Measurements from ENCODE around the gene DOK5.

Gene DOK5

GRCh38 chr20:54514028-54514607 lies 38.7 kb downstream of the DOK5 start:
- Histone ChIP-seq H3K9ac (ENCODE audit: low read length) (no peak overlapping the region), H3K27me3 (ENCODE audit: control insufficient read depth, insufficient read depth, low read length) (no peaks in the 10 kb centered on the region), H3K4me1 (ENCODE audit: control insufficient read depth, insufficient read depth, low read length) (peaks cover 18% of the 10 kb centered on the region), H3K9me3 (ENCODE audit: control insufficient read depth, insufficient read depth, low read depth, low read length) (0 out of 2 replicates have a peak, but pooled peaks cover 5% of the 10 kb centered on the region), H3K4me3 (ENCODE audit: low read depth, low read length) (no peak overlapping the region), H3K27ac (ENCODE audit: low read depth, low read length) (no peak overlapping the region), H3K36me3 (ENCODE audit: control insufficient read depth, insufficient read depth, low read length) (no peaks in the 10 kb centered on the region)

- no peak overlapping the region for H3K9ac ChIP-seq (ENCODE audit: low read length)
- H3K36me3 ChIP-seq (ENCODE audit: control insufficient read depth, insufficient read depth, low read length): no peaks in the 10 kb centered on the region
- 0 out of 2 replicates have a peak, but pooled peaks cover 5% of the 10 kb centered on the region for H3K9me3 ChIP-seq (ENCODE audit: control insufficient read depth, insufficient read depth, low read depth, low read length)
- H3K27me3 ChIP-seq (ENCODE audit: control insufficient read depth, insufficient read depth, low read length): no peaks in the 10 kb centered on the region
- no peak overlapping the region for H3K27ac ChIP-seq (ENCODE audit: low read depth, low read length)
- peaks cover 9% of the 10 kb centered on the region for H3K4me1 ChIP-seq (ENCODE audit: control insufficient read depth, insufficient read depth, low read length)
- H3K4me3 ChIP-seq (ENCODE audit: low read depth, low read length): no peak overlapping the region
Observed at GRCh38 chr20:54515793-54516628, 40.6 kb downstream of the DOK5 start.

GRCh38 chr20:54517241-54517975 lies 42.0 kb downstream of the DOK5 start:
- Histone ChIP-seq H3K27me3 (ENCODE audit: control insufficient read depth, insufficient read depth, low read length) (no peaks in the 10 kb centered on the region), H3K27ac (ENCODE audit: low read depth, low read length) (no peak overlapping the region), H3K9me3 (ENCODE audit: control insufficient read depth, insufficient read depth, low read depth, low read length) (0 out of 2 replicates have a peak, but pooled peaks cover 5% of the 10 kb centered on the region), H3K4me1 (ENCODE audit: control insufficient read depth, insufficient read depth, low read length) (peaks cover 8% of the 10 kb centered on the region), H3K36me3 (ENCODE audit: control insufficient read depth, insufficient read depth, low read length) (no peaks in the 10 kb centered on the region), H3K9ac (ENCODE audit: low read length) (no peak overlapping the region), H3K4me3 (ENCODE audit: low read depth, low read length) (no peak overlapping the region)

- Histone ChIP-seq H3K27me3 (ENCODE audit: control insufficient read depth, insufficient read depth, low read length) (no peaks in the 10 kb centered on the region), H3K4me1 (ENCODE audit: control insufficient read depth, insufficient read depth, low read length) (peaks cover 13% of the 10 kb centered on the region), H3K4me3 (ENCODE audit: low read depth, low read length) (no peak overlapping the region), H3K27ac (ENCODE audit: low read depth, low read length) (no peak overlapping the region), H3K9ac (ENCODE audit: low read length) (no peak overlapping the region), H3K36me3 (ENCODE audit: control insufficient read depth, insufficient read depth, low read length) (no peaks in the 10 kb centered on the region), H3K9me3 (ENCODE audit: control insufficient read depth, insufficient read depth, low read depth, low read length) (no peaks in the 10 kb centered on the region)
Observed at GRCh38 chr20:54524849-54525248, 49.5 kb downstream of the DOK5 start.

GRCh38 chr20:54525916-54526590 lies 50.7 kb downstream of the DOK5 start:
- Histone ChIP-seq H3K27me3 (ENCODE audit: control insufficient read depth, insufficient read depth, low read length) (no peaks in the 10 kb centered on the region), H3K27ac (ENCODE audit: low read depth, low read length) (no peak overlapping the region), H3K9ac (ENCODE audit: low read length) (no peak overlapping the region)

GRCh38 chr20:54526801-54527200 lies 51.4 kb downstream of the DOK5 start:
- H3K27me3 ChIP-seq (ENCODE audit: control insufficient read depth, insufficient read depth, low read length): no peaks in the 10 kb centered on the region
- H3K36me3 ChIP-seq (ENCODE audit: control insufficient read depth, insufficient read depth, low read length): no peaks in the 10 kb centered on the region
- no peak overlapping the region for H3K27ac ChIP-seq (ENCODE audit: low read depth, low read length)
- no peak overlapping the region for H3K9ac ChIP-seq (ENCODE audit: low read length)
- peaks cover 13% of the 10 kb centered on the region for H3K4me1 ChIP-seq (ENCODE audit: control insufficient read depth, insufficient read depth, low read length)
- H3K9me3 ChIP-seq (ENCODE audit: control insufficient read depth, insufficient read depth, low read depth, low read length): no peaks in the 10 kb centered on the region
- no peak overlapping the region for H3K4me3 ChIP-seq (ENCODE audit: low read depth, low read length)

More at GRCh38 chr20:54525916-54526590, 50.7 kb downstream of the DOK5 start:
- Histone ChIP-seq H3K4me3 (ENCODE audit: low read depth, low read length) (no peak overlapping the region), H3K4me1 (ENCODE audit: control insufficient read depth, insufficient read depth, low read length) (peaks cover 13% of the 10 kb centered on the region), H3K36me3 (ENCODE audit: control insufficient read depth, insufficient read depth, low read length) (no peaks in the 10 kb centered on the region), H3K9me3 (ENCODE audit: control insufficient read depth, insufficient read depth, low read depth, low read length) (no peaks in the 10 kb centered on the region)

- Histone ChIP-seq H3K27me3 (ENCODE audit: control insufficient read depth, insufficient read depth, low read length) (no peaks in the 10 kb centered on the region), H3K36me3 (ENCODE audit: control insufficient read depth, insufficient read depth, low read length) (no peaks in the 10 kb centered on the region), H3K4me3 (ENCODE audit: low read depth, low read length) (no peak overlapping the region), H3K4me1 (ENCODE audit: control insufficient read depth, insufficient read depth, low read length) (no peaks in the 10 kb centered on the region), H3K27ac (ENCODE audit: low read depth, low read length) (no peak overlapping the region), H3K9me3 (ENCODE audit: control insufficient read depth, insufficient read depth, low read depth, low read length) (no peaks in the 10 kb centered on the region), H3K9ac (ENCODE audit: low read length) (no peak overlapping the region)
Observed at GRCh38 chr20:54532573-54532972, 57.2 kb downstream of the DOK5 start.

- peaks cover 6% of the 10 kb centered on the region; the same call in 1 of the 2 replicates for H3K9me3 ChIP-seq (ENCODE audit: control insufficient read depth, insufficient read depth, low read depth, low read length)
- H3K27ac ChIP-seq (ENCODE audit: low read depth, low read length): no peak overlapping the region
- no peak overlapping the region for H3K9ac ChIP-seq (ENCODE audit: low read length)
- no peaks in the 10 kb centered on the region for H3K4me1 ChIP-seq (ENCODE audit: control insufficient read depth, insufficient read depth, low read length)
- H3K36me3 ChIP-seq (ENCODE audit: control insufficient read depth, insufficient read depth, low read length): no peaks in the 10 kb centered on the region
- H3K4me3 ChIP-seq (ENCODE audit: low read depth, low read length): no peak overlapping the region
- no peaks in the 10 kb centered on the region for H3K27me3 ChIP-seq (ENCODE audit: control insufficient read depth, insufficient read depth, low read length)
Observed at GRCh38 chr20:54534101-54534500, 58.7 kb downstream of the DOK5 start.

GRCh38 chr20:54535033-54535432 lies 59.6 kb downstream of the DOK5 start:
- Histone ChIP-seq H3K4me3 (ENCODE audit: low read depth, low read length) (no peak overlapping the region), H3K27ac (ENCODE audit: low read depth, low read length) (no peak overlapping the region), H3K27me3 (ENCODE audit: control insufficient read depth, insufficient read depth, low read length) (no peaks in the 10 kb centered on the region), H3K9me3 (ENCODE audit: control insufficient read depth, insufficient read depth, low read depth, low read length) (peaks cover 6% of the 10 kb centered on the region; the same call in 1 of the 2 replicates), H3K9ac (ENCODE audit: low read length) (no peak overlapping the region), H3K4me1 (ENCODE audit: control insufficient read depth, insufficient read depth, low read length) (no peaks in the 10 kb centered on the region), H3K36me3 (ENCODE audit: control insufficient read depth, insufficient read depth, low read length) (no peaks in the 10 kb centered on the region)

GRCh38 chr20:54535746-54536145 lies 60.4 kb downstream of the DOK5 start:
- no peak overlapping the region for H3K27ac ChIP-seq (ENCODE audit: low read depth, low read length)
- H3K27me3 ChIP-seq (ENCODE audit: control insufficient read depth, insufficient read depth, low read length): no peaks in the 10 kb centered on the region
- no peaks in the 10 kb centered on the region for H3K4me1 ChIP-seq (ENCODE audit: control insufficient read depth, insufficient read depth, low read length)
- H3K36me3 ChIP-seq (ENCODE audit: control insufficient read depth, insufficient read depth, low read length): no peaks in the 10 kb centered on the region
- no peak overlapping the region for H3K4me3 ChIP-seq (ENCODE audit: low read depth, low read length)
- H3K9me3 ChIP-seq (ENCODE audit: control insufficient read depth, insufficient read depth, low read depth, low read length): peaks cover 6% of the 10 kb centered on the region; the same call in 1 of the 2 replicates
- no peak overlapping the region for H3K9ac ChIP-seq (ENCODE audit: low read length)
